Measurements from ENCODE around the gene ASB3.
A peak's percentile ranks its signal among the peaks of the same experiment; 100 is the strongest.
"Not testable (repeated sequence)": the region's sequence is repeated elsewhere in the genome, so short reads cannot be mapped to it uniquely, and the experiment has no call there.

The ASB3 gene

DNA sequence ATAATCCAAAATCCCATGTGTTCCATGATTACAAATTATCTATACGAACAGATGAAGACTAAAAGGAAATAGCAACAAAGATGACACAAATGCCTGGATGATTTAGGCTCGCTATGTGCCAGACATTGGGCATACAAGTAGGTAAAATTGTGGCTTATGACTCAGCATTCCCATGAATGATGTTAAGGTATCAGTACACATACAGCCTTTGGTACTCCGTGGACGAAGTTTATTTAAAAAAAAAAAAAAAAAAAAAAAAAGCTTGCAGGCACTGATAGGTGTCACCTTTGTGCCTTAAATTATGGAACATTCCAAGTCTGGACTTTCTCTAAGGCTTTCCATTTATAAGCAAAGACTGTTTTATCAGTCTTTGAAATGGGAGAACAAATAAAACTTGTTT lies 16.5 kb downstream of the ASB3 start:
- no peak overlapping the region for H3K4me3 ChIP-seq (ENCODE audit: low read depth, low read length)
- TF ChIP-seq, protein P1, sequence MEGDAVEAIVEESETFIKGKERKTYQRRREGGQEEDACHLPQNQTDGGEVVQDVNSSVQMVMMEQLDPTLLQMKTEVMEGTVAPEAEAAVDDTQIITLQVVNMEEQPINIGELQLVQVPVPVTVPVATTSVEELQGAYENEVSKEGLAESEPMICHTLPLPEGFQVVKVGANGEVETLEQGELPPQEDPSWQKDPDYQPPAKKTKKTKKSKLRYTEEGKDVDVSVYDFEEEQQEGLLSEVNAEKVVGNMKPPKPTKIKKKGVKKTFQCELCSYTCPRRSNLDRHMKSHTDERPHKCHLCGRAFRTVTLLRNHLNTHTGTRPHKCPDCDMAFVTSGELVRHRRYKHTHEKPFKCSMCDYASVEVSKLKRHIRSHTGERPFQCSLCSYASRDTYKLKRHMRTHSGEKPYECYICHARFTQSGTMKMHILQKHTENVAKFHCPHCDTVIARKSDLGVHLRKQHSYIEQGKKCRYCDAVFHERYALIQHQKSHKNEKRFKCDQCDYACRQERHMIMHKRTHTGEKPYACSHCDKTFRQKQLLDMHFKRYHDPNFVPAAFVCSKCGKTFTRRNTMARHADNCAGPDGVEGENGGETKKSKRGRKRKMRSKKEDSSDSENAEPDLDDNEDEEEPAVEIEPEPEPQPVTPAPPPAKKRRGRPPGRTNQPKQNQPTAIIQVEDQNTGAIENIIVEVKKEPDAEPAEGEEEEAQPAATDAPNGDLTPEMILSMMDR (IDR thresholded peaks at IDR 0.05; ENCODE audit: low read depth, low read length): no peak

DNA sequence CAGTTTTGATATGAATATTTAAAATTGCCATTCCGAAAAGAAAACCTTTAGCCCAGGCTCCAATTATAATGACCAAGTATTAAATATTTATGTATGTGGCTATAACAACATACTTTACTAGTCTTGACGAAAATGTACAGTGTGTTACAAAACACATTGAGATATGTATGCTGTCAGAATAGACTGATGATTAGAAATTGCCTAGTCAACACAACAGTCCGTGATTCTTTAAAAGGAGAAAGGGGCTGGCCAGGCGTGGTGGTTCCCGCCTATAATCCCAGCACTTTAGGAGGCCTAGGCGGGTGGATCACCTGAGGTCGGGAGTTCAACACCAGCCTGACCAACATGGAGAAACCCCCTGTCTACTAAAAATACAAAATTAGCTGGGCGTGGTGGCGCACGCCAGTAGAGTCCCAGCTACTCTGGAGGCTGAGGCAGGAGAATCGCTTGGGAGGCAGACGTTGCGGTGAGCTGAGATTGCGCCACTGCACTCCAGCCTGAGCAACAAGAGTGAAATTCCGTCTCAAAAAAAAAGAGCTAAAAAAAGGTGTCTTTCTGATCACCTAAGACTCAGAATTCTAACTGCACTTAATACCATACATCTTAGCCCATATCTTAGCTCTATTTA lies 17.3 kb downstream of the ASB3 start:
- TF ChIP-seq, protein P1 (IDR thresholded peaks at IDR 0.05; ENCODE audit: low read depth, low read length): no peak
- no peak overlapping the region for H3K4me3 ChIP-seq (ENCODE audit: low read depth, low read length)

DNA sequence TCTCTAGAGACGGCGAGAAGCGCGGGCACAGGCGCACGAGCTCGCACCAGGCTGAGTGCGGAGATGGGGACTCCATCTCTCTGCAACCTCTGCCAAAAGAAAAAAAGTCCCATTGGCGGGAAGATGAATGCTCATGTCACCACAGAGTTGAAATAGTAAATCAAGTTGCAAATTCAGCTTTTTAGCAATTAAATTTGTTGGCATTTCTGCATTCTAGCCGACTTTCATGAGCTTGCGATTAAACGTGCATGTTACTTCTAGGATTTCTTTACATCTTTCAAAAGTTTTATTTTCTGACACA lies 18.6 kb downstream of the ASB3 start:
- peak overlapping the region; percentile 90 for H3K4me3 ChIP-seq (ENCODE audit: low read depth, low read length)
- TF ChIP-seq, protein P1 (IDR thresholded peaks at IDR 0.05; ENCODE audit: low read depth, low read length): no peak

DNA sequence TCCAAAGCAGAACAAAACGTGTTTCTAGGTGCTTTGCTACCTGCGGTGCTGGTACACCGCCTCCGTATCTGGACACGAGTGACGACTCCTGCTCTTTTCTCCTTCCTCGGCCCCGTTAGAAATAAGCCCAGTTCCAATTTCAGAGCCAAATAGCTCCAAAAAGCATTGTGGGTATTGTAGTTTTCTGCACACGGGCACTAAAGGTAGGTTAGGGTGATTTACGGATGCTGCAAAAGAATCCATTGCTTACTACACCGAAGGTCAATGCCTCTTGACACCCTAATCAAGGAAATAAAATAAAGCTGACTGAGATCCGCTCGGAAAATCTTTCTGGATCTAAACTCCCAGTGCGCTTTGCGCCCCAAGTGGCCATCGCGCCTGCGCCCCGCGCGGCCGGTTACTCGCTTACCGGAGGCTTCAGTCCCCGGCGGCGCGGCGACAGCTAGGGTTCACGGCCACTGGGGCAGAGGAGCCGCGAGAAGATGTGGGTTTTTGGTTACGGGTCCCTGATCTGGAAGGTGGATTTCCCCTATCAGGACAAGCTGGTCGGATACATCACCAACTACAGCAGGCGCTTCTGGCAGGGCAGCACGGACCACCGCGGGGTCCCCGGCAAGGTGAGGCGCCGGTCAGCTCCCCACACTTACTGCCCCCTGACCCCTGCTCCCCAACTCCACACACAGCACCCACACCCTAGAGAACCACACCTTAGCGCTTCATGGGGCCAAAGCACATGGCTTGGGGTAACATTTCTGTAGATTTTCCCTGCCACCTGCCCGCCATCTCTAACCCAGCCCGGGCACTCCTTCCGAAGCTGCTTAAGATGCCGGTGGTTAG lies 19.1 kb downstream of the ASB3 start, which contains the start of gene CHAC2:
TSS of gene CHAC2 (plus strand) at position 400 of the 837 bp plus-strand sequence. CDS start at position 483, 83 bp downstream.
- TF ChIP-seq, protein P1 (IDR thresholded peaks at IDR 0.05; ENCODE audit: low read depth, low read length): no peak
- peak within 1 kb of the TSS; percentile 90 for H3K4me3 ChIP-seq (ENCODE audit: low read depth, low read length)

DNA sequence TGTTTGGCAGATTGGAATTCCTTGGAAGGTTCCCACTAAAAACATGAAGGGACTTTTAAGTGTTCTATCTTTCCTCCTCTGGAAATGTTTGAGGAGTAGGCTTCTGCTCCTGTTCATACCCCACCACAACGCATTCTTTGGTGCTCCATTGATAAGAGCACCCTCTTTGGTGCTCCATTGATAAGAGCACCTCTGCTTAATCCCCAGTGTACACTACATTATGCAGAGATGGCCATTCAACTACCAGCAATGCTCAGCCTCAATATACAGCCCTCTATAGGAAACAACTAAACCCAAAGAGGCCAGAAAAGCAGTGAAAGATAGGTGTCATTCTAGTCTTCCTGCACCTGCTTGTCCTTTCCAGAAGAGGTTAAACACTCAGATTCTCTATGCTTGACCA lies 21.0 kb downstream of the ASB3 start:
- no peak overlapping the region for H3K4me3 ChIP-seq (ENCODE audit: low read depth, low read length)
- TF ChIP-seq, protein P1 (IDR thresholded peaks at IDR 0.05; ENCODE audit: low read depth, low read length): no peak

DNA sequence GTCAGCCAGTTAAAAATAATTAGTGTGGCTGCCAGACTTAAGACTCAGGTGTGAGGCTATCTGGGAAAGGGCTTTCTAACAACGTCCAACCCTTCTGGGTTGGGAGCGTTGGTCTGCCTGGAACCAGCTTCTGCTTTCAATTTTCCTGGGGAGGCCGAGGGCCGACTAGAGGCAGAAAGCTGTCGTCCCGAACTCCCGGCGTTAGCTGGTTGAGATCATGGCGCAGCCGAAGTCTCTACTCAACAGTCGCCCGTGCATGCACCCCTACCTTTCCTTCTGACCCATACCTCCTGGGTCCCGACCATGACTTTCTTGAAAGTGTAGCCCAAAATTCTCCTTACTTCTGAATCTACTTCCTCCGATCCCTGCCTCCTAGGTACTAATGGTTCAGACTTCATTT lies 29.5 kb downstream of the ASB3 start:
- not testable (repeated sequence) for H3K4me3 ChIP-seq (ENCODE audit: low read depth, low read length)

DNA sequence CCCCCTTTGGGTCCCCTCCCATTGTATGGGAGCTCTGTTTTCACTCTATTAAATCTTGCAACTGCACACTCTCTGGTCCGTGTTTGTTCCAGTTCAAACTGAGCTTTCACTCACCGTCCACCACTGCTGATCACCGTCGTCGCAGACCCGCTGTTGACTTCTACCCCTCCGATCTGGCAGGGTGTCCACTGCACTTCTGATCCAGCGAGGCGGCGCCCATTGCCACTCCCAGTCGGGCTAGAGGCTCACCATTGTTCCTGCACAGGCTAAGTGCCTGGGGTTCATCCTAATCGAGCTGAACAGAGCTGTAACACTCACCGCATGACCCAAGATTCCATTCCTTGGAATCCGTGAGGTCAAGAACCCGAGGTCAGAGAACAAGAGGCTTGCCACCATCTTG lies 30.1 kb downstream of the ASB3 start:
- TF ChIP-seq, protein P1 (IDR thresholded peaks at IDR 0.05; ENCODE audit: low read depth, low read length): no peak
- H3K4me3 ChIP-seq (ENCODE audit: low read depth, low read length): no peak overlapping the region

All from WI38 (cell line).